ENCODE data around the gene ACBD6. TPM values are rescaled to one million over a fixed set of nuclear protein-coding genes. Genes with fewer than 3 reads are reported as not detected.
"Not testable (repeated sequence)": the region's sequence is repeated elsewhere in the genome, so short reads cannot be mapped to it uniquely, and the experiment has no call there.

ACBD6 gene
- total RNA-seq, 1 experiment from 2014 or later: 63.7 TPM

GRCh38 chr1:180462102-180462501 lies 40.3 kb downstream of the ACBD6 start:
- ChIA-PET POLR2A (ENCODE audit: low non-redundant PET) (no interaction called here), CTCF (no interaction called here)
- H3K27me3 ChIP-seq (replicated peaks; ENCODE audit: insufficient read depth, low read depth, low read length, poor library complexity): no peaks in the 10 kb centered on the region
- H3K4me3 ChIP-seq (ENCODE audit: low read depth, low read length, poor library complexity, severe bottlenecking): no peak overlapping the region
- H3K36me3 ChIP-seq (ENCODE audit: insufficient read depth, low read length, poor library complexity, severe bottlenecking): no peaks in the 10 kb centered on the region
- H3K9me3 ChIP-seq (ENCODE audit: low read depth, low read length, poor library complexity, severe bottlenecking): peaks cover 30% of the 10 kb centered on the region
- intact Hi-C loops (cut with micrococcal nuclease; ENCODE audit: unreplicated experiment): no loop called here
- H3K4me1 ChIP-seq (ENCODE audit: insufficient read depth, low read length, poor library complexity, severe bottlenecking): no peaks in the 10 kb centered on the region
- BruUV-seq (replicated peaks): no TSS peak
- DNase-seq (ENCODE audit: low spot score): no peak
- TF ChIP-seq CTCF (conservative IDR thresholded peaks at IDR 0.05; ENCODE audit: low read depth, low read length) (no peak), EZH2 (IDR thresholded peaks at IDR 0.05; ENCODE audit: borderline replicate concordance, low read depth, low read length, poor library complexity, severe bottlenecking) (no peak)
- H3K27ac ChIP-seq (ENCODE audit: low read depth, low read length, poor library complexity, severe bottlenecking): no peak overlapping the region

- H3K36me3 ChIP-seq (ENCODE audit: insufficient read depth, low read length, poor library complexity, severe bottlenecking); POLR2A ChIA-PET (ENCODE audit: low non-redundant PET); H3K27me3 ChIP-seq (replicated peaks; ENCODE audit: insufficient read depth, low read depth, low read length, poor library complexity); CTCF ChIA-PET; DNase-seq (ENCODE audit: low spot score); H3K27ac ChIP-seq (ENCODE audit: low read depth, low read length, poor library complexity, severe bottlenecking); BruUV-seq (replicated peaks); H3K4me1 ChIP-seq (ENCODE audit: insufficient read depth, low read length, poor library complexity, severe bottlenecking); H3K4me3 ChIP-seq (ENCODE audit: low read depth, low read length, poor library complexity, severe bottlenecking); intact Hi-C loops (cut with micrococcal nuclease; ENCODE audit: unreplicated experiment): not testable (repeated sequence)
- H3K9me3 ChIP-seq (ENCODE audit: low read depth, low read length, poor library complexity, severe bottlenecking): peaks cover 30% of the 10 kb centered on the region
Measured at GRCh38 chr1:180461682-180462081, 40.7 kb downstream of the ACBD6 start.

- no peaks in the 10 kb centered on the region for H3K36me3 ChIP-seq (ENCODE audit: insufficient read depth, low read length, poor library complexity, severe bottlenecking)
- no peak overlapping the region for H3K27ac ChIP-seq (ENCODE audit: low read depth, low read length, poor library complexity, severe bottlenecking)
- no TSS peak for BruUV-seq (replicated peaks)
- intact Hi-C loops (cut with micrococcal nuclease; ENCODE audit: unreplicated experiment): no loop called here
- TF ChIP-seq CTCF (conservative IDR thresholded peaks at IDR 0.05; ENCODE audit: low read depth, low read length): no peak
- TF ChIP-seq EZH2 (IDR thresholded peaks at IDR 0.05; ENCODE audit: borderline replicate concordance, low read depth, low read length, poor library complexity, severe bottlenecking): no peak
- POLR2A ChIA-PET (ENCODE audit: low non-redundant PET): no interaction called here
- no peak overlapping the region for H3K4me3 ChIP-seq (ENCODE audit: low read depth, low read length, poor library complexity, severe bottlenecking)
- DNase-seq (ENCODE audit: low spot score): no peak
- peaks cover 2% of the 10 kb centered on the region for H3K4me1 ChIP-seq (ENCODE audit: insufficient read depth, low read length, poor library complexity, severe bottlenecking)
- H3K27me3 ChIP-seq (replicated peaks; ENCODE audit: insufficient read depth, low read depth, low read length, poor library complexity): no peaks in the 10 kb centered on the region
- H3K9me3 ChIP-seq (ENCODE audit: low read depth, low read length, poor library complexity, severe bottlenecking): peaks cover 19% of the 10 kb centered on the region
- CTCF ChIA-PET: no interaction called here
Measured at GRCh38 chr1:180458807-180459206, 43.6 kb downstream of the ACBD6 start.

- peaks cover 2% of the 10 kb centered on the region for H3K4me1 ChIP-seq (ENCODE audit: insufficient read depth, low read length, poor library complexity, severe bottlenecking)
- CTCF ChIA-PET: no interaction called here
Measured at GRCh38 chr1:180456191-180456590, 46.2 kb downstream of the ACBD6 start.

More at GRCh38 chr1:180456191-180456590, 46.2 kb downstream of the ACBD6 start:
- Histone ChIP-seq H3K4me3 (ENCODE audit: low read depth, low read length, poor library complexity, severe bottlenecking) (no peak overlapping the region), H3K27ac (ENCODE audit: low read depth, low read length, poor library complexity, severe bottlenecking) (no peak overlapping the region), H3K9me3 (ENCODE audit: low read depth, low read length, poor library complexity, severe bottlenecking) (no peaks in the 10 kb centered on the region), H3K36me3 (ENCODE audit: insufficient read depth, low read length, poor library complexity, severe bottlenecking) (peaks cover 3% of the 10 kb centered on the region), H3K27me3 (replicated peaks; ENCODE audit: insufficient read depth, low read depth, low read length, poor library complexity) (no peaks in the 10 kb centered on the region)
- intact Hi-C loops (cut with micrococcal nuclease; ENCODE audit: unreplicated experiment): no loop called here
- TF ChIP-seq EZH2 (IDR thresholded peaks at IDR 0.05; ENCODE audit: borderline replicate concordance, low read depth, low read length, poor library complexity, severe bottlenecking): no peak
- no peak for TF ChIP-seq CTCF (conservative IDR thresholded peaks at IDR 0.05; ENCODE audit: low read depth, low read length)
- no TSS peak for BruUV-seq (replicated peaks)
- POLR2A ChIA-PET (ENCODE audit: low non-redundant PET): no interaction called here
- DNase-seq (ENCODE audit: low spot score): peak; percentile 11
